Measurements from ENCODE around the gene CD40. TPM values are rescaled to one million over a fixed set of nuclear protein-coding genes. Genes with fewer than 3 reads are reported as not detected.

Gene CD40
- total and polyA plus RNA-seq, 10 of the 15 experiments (the other 5 are each of a cell fraction or from before 2014, with no cell fraction given) = 40.8 to 193 (median 89.5) TPM

DNA sequence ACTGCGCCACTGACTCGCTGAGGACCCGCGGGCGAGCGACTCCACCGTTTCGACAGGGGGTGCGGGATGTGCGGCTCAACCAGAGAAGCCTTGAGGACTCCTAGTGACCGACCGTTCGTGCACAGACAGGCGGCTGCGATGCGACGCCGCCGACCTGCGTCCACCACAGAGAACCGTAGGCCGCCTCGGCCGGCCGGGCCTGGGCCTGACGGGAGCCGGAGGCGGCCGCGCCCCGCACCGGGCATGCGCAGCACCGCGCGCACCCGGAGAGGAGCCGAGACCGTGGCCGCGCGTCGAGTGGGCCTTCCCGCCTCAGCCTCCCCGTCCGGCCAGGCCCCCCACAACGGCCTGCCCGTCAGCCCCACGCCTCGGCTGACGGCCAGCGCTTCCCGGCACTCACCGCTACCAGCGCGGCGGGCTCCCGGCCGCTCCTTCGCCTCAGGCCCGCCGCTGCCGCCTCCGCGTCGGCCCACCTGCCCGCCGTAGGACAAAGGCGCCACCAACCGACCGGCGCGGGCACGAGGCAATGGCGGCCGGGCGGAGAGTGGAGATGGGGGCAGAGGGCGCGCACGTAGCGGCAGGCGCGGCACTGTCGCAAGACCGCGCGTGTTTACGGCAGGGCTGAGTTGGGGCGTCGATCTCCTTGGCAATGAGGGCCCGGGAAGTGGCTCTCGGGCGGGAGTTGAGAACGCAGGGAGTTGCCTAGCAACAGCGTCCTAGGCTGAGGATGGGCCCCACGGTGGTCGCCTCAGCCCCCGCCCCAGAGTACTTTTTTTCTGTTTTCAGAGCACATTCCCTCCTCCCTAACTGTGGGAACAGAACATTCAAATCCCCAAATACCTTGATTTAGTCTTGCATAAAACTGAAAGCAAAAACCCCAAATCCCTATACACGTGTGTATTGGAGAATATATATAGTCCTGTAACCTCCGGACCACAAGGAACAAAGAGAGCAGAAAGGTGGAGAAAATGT is 28.4 kb upstream of the CD40 start, which contains the start of gene NCOA5 (continued):
- TF ChIP-seq, protein P1, sequence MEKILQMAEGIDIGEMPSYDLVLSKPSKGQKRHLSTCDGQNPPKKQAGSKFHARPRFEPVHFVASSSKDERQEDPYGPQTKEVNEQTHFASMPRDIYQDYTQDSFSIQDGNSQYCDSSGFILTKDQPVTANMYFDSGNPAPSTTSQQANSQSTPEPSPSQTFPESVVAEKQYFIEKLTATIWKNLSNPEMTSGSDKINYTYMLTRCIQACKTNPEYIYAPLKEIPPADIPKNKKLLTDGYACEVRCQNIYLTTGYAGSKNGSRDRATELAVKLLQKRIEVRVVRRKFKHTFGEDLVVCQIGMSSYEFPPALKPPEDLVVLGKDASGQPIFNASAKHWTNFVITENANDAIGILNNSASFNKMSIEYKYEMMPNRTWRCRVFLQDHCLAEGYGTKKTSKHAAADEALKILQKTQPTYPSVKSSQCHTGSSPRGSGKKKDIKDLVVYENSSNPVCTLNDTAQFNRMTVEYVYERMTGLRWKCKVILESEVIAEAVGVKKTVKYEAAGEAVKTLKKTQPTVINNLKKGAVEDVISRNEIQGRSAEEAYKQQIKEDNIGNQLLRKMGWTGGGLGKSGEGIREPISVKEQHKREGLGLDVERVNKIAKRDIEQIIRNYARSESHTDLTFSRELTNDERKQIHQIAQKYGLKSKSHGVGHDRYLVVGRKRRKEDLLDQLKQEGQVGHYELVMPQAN (conservative IDR thresholded peaks at IDR 0.05) = peak; percentile 67
- no peak for TF ChIP-seq YBX1 (IDR thresholded peaks at IDR 0.05)
- TF ChIP-seq ATF7 (IDR thresholded peaks at IDR 0.05; ENCODE audit: low read depth) = no peak
- TF ChIP-seq, protein P2, sequence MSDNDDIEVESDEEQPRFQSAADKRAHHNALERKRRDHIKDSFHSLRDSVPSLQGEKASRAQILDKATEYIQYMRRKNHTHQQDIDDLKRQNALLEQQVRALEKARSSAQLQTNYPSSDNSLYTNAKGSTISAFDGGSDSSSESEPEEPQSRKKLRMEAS (IDR thresholded peaks at IDR 0.05; ENCODE audit: low read depth, low read length) = peak; percentile 74; the same call in 1 of the 2 replicates
- no peak for TF ChIP-seq EP300 (IDR thresholded peaks at IDR 0.05; ENCODE audit: borderline replicate concordance in 1 of 2, control insufficient read depth in 1 of 2, low read depth in 2 of 2, low read length in 2 of 2)
- TF ChIP-seq TBL1XR1 (IDR thresholded peaks at IDR 0.05; ENCODE audit: low read depth, low read length) = peak; percentile 23; the same call in 1 of the 2 replicates
- TF ChIP-seq, protein P3, sequence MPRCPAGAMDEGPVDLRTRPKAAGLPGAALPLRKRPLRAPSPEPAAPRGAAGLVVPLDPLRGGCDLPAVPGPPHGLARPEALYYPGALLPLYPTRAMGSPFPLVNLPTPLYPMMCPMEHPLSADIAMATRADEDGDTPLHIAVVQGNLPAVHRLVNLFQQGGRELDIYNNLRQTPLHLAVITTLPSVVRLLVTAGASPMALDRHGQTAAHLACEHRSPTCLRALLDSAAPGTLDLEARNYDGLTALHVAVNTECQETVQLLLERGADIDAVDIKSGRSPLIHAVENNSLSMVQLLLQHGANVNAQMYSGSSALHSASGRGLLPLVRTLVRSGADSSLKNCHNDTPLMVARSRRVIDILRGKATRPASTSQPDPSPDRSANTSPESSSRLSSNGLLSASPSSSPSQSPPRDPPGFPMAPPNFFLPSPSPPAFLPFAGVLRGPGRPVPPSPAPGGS (IDR thresholded peaks at IDR 0.05; ENCODE audit: borderline replicate concordance, insufficient read depth, low read depth, low read length, poor library complexity, severe bottlenecking) = no peak
- no peak for TF ChIP-seq EED (IDR thresholded peaks at IDR 0.05; ENCODE audit: low read depth)
- no peak for TF ChIP-seq SUZ12 (IDR thresholded peaks at IDR 0.05; ENCODE audit: unreplicated experiment)
- TF ChIP-seq JUND (IDR thresholded peaks at IDR 0.05; ENCODE audit: low read depth, low read length) = no peak
- TF ChIP-seq POLR2AphosphoS5 (IDR thresholded peaks at IDR 0.05; ENCODE audit: low read length) = peak; percentile 93
- TF ChIP-seq, protein P4, sequence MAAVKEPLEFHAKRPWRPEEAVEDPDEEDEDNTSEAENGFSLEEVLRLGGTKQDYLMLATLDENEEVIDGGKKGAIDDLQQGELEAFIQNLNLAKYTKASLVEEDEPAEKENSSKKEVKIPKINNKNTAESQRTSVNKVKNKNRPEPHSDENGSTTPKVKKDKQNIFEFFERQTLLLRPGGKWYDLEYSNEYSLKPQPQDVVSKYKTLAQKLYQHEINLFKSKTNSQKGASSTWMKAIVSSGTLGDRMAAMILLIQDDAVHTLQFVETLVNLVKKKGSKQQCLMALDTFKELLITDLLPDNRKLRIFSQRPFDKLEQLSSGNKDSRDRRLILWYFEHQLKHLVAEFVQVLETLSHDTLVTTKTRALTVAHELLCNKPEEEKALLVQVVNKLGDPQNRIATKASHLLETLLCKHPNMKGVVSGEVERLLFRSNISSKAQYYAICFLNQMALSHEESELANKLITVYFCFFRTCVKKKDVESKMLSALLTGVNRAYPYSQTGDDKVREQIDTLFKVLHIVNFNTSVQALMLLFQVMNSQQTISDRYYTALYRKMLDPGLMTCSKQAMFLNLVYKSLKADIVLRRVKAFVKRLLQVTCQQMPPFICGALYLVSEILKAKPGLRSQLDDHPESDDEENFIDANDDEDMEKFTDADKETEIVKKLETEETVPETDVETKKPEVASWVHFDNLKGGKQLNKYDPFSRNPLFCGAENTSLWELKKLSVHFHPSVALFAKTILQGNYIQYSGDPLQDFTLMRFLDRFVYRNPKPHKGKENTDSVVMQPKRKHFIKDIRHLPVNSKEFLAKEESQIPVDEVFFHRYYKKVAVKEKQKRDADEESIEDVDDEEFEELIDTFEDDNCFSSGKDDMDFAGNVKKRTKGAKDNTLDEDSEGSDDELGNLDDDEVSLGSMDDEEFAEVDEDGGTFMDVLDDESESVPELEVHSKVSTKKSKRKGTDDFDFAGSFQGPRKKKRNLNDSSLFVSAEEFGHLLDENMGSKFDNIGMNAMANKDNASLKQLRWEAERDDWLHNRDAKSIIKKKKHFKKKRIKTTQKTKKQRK (IDR thresholded peaks at IDR 0.05; ENCODE audit: low read depth, low read length) = no peak
- TF ChIP-seq, protein P5, sequence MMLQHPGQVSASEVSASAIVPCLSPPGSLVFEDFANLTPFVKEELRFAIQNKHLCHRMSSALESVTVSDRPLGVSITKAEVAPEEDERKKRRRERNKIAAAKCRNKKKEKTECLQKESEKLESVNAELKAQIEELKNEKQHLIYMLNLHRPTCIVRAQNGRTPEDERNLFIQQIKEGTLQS (IDR thresholded peaks at IDR 0.05; ENCODE audit: borderline replicate concordance, extremely low read depth, low read depth, low read length) = peak; percentile 90
- TF ChIP-seq BMI1 (IDR thresholded peaks at IDR 0.05; ENCODE audit: borderline replicate concordance) = peak; percentile 99
- peak; percentile 95; the same call in 1 of the 2 replicates for TF ChIP-seq SMARCA5 (IDR thresholded peaks at IDR 0.05)
- no peak for TF ChIP-seq TCF7 (IDR thresholded peaks at IDR 0.05; ENCODE audit: borderline replicate concordance)
- TF ChIP-seq BACH1 (IDR thresholded peaks at IDR 0.05; ENCODE audit: borderline replicate concordance) = peak; percentile 90
- TF ChIP-seq, protein P6, sequence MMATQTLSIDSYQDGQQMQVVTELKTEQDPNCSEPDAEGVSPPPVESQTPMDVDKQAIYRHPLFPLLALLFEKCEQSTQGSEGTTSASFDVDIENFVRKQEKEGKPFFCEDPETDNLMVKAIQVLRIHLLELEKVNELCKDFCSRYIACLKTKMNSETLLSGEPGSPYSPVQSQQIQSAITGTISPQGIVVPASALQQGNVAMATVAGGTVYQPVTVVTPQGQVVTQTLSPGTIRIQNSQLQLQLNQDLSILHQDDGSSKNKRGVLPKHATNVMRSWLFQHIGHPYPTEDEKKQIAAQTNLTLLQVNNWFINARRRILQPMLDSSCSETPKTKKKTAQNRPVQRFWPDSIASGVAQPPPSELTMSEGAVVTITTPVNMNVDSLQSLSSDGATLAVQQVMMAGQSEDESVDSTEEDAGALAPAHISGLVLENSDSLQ (IDR thresholded peaks at IDR 0.05) = peak; percentile 31; the same call in 1 of the 2 replicates

Data from GM12878 (cell line).